HFFc6 (cell line): Measurements from ENCODE around the gene BPGM. TPM values are rescaled to one million over a fixed set of nuclear protein-coding genes. Genes with fewer than 3 reads are reported as not detected.

Experiments used
- DNase-seq: peaks from one replicate; pipeline ENCODE4 v3.0.0-alpha.2; 2018
- H3K27ac Mint-ChIP-seq: 2 replicates; pipeline ENCODE4 v1.8.0; 2020; ENCODE audit warnings: mild to moderate bottlenecking, mixed read lengths
- H3K27me3 Mint-ChIP-seq: 2 replicates; pipeline ENCODE4 v1.8.0; 2021; ENCODE audit warnings: mild to moderate bottlenecking, moderate library complexity, mixed read lengths; ENCODE audit not compliant: insufficient read depth
- H3K36me3 Mint-ChIP-seq: 2 replicates; pipeline ENCODE4 v1.8.0; 2021; ENCODE audit warnings: low read depth, mixed read lengths
- H3K4me1 Mint-ChIP-seq: 2 replicates; pipeline ENCODE4 v1.8.0; 2020; ENCODE audit warnings: low read depth, mixed read lengths
- H3K4me3 Mint-ChIP-seq: 2 replicates; pipeline ENCODE4 v1.8.0; 2020; ENCODE audit warnings: mild to moderate bottlenecking, moderate library complexity, mixed read lengths
- H3K9me3 Mint-ChIP-seq: 2 replicates; pipeline ENCODE4 v1.8.0; 2020; ENCODE audit warnings: mild to moderate bottlenecking, mixed read lengths
- total RNA-seq, 6 experiments: library from RNA; stranded (reverse); fragmentation: NEBNext Ultra II Directional; extraction: Animal tissue kit (Norgen Biotek cat#: 25700); gene quantifications; 2 replicates in 1 of 6; 3 replicates in 5 of 6; pipeline ENCODE4 v1.2.3, GENCODE V29; 2021
- TF ChIP-seq, protein P1 (sequence below): fragments of 200-600 bp; sonication (generic); IDR thresholded peaks from 2 replicates; pipeline ENCODE4 v1.5.0; 2021; ENCODE audit warnings: antibody characterized with exemption, mild to moderate bottlenecking

Gene BPGM
- total RNA-seq, 6 experiments from 2014 or later: 34.4 to 57.3 (median 39.3) TPM

DNA sequence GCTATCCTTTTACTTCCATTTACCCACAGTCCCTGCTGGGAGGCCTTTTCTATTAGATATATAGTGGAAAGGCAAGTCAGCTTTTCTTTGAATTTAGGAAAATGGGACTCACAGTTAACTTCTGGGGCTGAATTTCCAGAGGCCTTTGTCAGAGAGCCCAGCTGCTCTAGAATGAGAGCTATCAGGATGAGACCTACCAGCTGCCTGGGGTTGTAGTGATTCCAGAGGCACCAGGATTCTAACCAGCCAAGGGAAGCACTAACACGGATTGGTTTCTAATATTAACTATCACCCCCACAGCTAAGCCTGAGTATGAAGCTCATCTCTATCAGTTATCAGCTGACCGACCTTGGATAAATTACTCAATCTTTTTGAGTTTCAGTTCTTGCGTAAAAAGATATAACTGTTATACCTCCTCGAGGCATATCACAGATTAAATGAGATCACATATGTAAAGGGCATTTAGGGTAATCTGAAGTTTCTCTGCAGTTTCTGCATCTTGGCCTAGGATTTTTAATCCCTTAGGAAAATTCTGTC is 76.2 kb downstream of the BPGM start:
- H3K9me3 Mint-ChIP-seq: no peaks in the 10 kb centered on the region
- no peak overlapping the region for H3K4me3 Mint-ChIP-seq
- no peaks in the 10 kb centered on the region; the same call in 1 of the 2 replicates for H3K27me3 Mint-ChIP-seq
- peak overlapping the region; percentile 58; the same call in 1 of the 2 replicates for H3K27ac Mint-ChIP-seq
- TF ChIP-seq, protein P1, sequence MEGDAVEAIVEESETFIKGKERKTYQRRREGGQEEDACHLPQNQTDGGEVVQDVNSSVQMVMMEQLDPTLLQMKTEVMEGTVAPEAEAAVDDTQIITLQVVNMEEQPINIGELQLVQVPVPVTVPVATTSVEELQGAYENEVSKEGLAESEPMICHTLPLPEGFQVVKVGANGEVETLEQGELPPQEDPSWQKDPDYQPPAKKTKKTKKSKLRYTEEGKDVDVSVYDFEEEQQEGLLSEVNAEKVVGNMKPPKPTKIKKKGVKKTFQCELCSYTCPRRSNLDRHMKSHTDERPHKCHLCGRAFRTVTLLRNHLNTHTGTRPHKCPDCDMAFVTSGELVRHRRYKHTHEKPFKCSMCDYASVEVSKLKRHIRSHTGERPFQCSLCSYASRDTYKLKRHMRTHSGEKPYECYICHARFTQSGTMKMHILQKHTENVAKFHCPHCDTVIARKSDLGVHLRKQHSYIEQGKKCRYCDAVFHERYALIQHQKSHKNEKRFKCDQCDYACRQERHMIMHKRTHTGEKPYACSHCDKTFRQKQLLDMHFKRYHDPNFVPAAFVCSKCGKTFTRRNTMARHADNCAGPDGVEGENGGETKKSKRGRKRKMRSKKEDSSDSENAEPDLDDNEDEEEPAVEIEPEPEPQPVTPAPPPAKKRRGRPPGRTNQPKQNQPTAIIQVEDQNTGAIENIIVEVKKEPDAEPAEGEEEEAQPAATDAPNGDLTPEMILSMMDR: no peak
- H3K36me3 Mint-ChIP-seq: no peaks in the 10 kb centered on the region; the same call in 1 of the 2 replicates
- DNase-seq: no peak
- peaks cover 77% of the 10 kb centered on the region for H3K4me1 Mint-ChIP-seq

DNA sequence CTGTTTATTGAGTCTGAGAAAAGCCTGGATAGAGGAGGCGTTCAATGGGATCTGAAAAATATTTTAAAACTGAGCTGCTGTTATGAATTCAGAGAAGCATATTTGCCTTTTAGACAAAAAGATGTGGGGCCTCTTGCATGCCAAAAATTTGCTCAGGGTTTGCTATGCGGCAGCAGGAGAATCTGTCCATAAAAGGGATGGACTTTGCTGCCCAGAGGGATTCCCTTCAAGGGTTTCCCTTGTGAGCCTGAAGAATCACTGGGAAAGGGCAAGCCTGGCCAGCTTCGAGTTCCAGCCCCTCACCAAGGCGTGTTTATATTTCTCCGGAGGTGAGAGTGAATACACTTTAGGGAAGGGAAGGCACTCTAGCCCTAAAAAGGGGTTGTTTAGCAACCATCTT is 77.2 kb downstream of the BPGM start:
- no peaks in the 10 kb centered on the region; the same call in 1 of the 2 replicates for H3K36me3 Mint-ChIP-seq
- H3K27me3 Mint-ChIP-seq: no peaks in the 10 kb centered on the region; the same call in 1 of the 2 replicates
- no peak for DNase-seq
- TF ChIP-seq, protein P1: no peak
- H3K4me3 Mint-ChIP-seq: no peak overlapping the region
- no peak overlapping the region; the same call in 1 of the 2 replicates for H3K27ac Mint-ChIP-seq
- H3K4me1 Mint-ChIP-seq: peaks cover 85% of the 10 kb centered on the region
- no peaks in the 10 kb centered on the region for H3K9me3 Mint-ChIP-seq

DNA sequence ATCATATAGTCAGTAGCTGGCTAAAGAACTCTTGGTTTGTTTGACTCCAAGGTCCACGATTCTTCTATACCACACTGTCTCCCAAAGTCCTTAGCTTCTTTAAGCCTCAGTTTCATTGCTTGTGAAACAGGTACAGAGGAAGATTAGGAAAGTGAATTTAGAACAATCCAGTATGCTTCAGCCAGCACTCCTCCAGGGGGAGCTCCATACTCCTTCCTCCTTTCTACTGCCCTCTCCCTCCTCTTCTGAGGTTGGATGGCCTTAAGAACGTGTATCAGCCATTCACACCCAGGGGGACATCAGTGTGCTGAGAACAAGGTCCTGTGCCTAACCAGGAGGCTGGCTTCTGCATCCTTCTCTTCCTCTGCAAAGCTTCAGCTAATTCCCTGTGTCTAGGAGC is 78.0 kb downstream of the BPGM start:
- peaks cover 85% of the 10 kb centered on the region for H3K4me1 Mint-ChIP-seq
- no peaks in the 10 kb centered on the region; the same call in 1 of the 2 replicates for H3K27me3 Mint-ChIP-seq
- no peaks in the 10 kb centered on the region; the same call in 1 of the 2 replicates for H3K36me3 Mint-ChIP-seq
- no peak overlapping the region for H3K4me3 Mint-ChIP-seq
- TF ChIP-seq, protein P1: peak; percentile 82
- no peaks in the 10 kb centered on the region for H3K9me3 Mint-ChIP-seq
- H3K27ac Mint-ChIP-seq: peak overlapping the region; percentile 35; the same call in 1 of the 2 replicates
- DNase-seq: peak; percentile 55

DNA sequence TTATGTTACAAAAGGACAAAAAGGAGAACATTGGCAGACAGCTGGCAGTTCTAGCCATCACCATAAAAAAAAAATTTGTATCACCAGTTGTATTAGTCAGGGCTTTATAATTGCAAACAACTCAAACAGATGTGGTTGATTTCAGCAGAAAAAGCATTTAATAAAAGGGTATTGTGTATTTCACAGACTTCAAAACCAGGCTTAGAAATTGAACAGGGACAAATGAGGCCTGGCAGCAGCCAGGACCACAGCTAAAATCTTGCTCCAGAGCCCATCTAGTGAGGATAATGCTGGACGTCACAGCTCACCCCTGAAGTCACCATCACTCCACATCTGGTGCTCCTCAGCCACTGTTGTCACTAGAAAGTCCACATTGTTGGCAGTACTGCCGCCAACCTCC is 79.9 kb downstream of the BPGM start:
- TF ChIP-seq, protein P1: no peak
- no peaks in the 10 kb centered on the region for H3K9me3 Mint-ChIP-seq
- H3K36me3 Mint-ChIP-seq: no peaks in the 10 kb centered on the region; the same call in 1 of the 2 replicates
- no peak for DNase-seq
- H3K4me3 Mint-ChIP-seq: no peak overlapping the region
- H3K4me1 Mint-ChIP-seq: peaks cover 91% of the 10 kb centered on the region
- H3K27me3 Mint-ChIP-seq: no peaks in the 10 kb centered on the region; the same call in 1 of the 2 replicates
- H3K27ac Mint-ChIP-seq: peak overlapping the region; percentile 77

DNA sequence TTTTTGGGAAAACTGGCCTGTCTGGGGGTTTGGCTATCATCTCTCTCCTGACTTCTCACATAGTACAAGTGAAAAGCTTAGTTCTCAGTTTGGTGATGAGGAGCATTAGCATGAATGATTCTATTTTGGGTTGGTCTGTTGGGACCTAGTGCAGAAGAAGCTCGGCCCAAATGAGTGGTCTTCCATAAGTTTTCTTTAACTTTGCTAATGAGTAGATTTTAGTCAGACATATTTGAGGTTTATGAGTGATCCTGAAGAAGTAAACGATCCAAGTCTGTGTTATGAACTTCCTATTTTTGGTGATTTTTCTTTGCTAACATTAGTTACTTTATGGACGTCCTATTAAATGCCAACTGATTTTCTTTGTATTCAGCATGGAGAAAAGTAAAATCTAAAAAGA is 81.1 kb downstream of the BPGM start:
- H3K27ac Mint-ChIP-seq: peak overlapping the region; percentile 31; the same call in 1 of the 2 replicates
- TF ChIP-seq, protein P1: no peak
- H3K27me3 Mint-ChIP-seq: no peaks in the 10 kb centered on the region; the same call in 1 of the 2 replicates
- peaks cover 94% of the 10 kb centered on the region for H3K4me1 Mint-ChIP-seq
- 0 out of 2 replicates have a peak overlapping the region, but pooled peaks have one; percentile 3 for H3K4me3 Mint-ChIP-seq
- H3K9me3 Mint-ChIP-seq: no peaks in the 10 kb centered on the region
- no peaks in the 10 kb centered on the region; the same call in 1 of the 2 replicates for H3K36me3 Mint-ChIP-seq
- DNase-seq: no peak

Other genes with a start within 250 kb of the BPGM start
- 100 to 1,000 TPM; 208 to 232 (median 223) TPM for gene AKR1B1, start 187.8 kb upstream of the BPGM start, total RNA-seq
- under 1 TPM in 5 of 6 experiments, not detected in 1; 0.35 to 0.56 (median 0.43) TPM for gene AKR1B10, start 119.3 kb upstream of the BPGM start, total RNA-seq
- not detected for gene AKR1B15, start 97.7 kb upstream of the BPGM start, total RNA-seq
- 1,000 to 10,000 TPM; 1,066 to 1,726 (median 1,102) TPM for gene CALD1, start 132.8 kb downstream of the BPGM start, total RNA-seq